Liver (tissue), 3 donors: ENCODE data around the gene HACD4.

Source experiments
- EGR1 ChIP-seq, 2 donors: IDR thresholded peaks; 2 replicates each; pipeline ENCODE4 v1.6.1; 2016 to 2018; ENCODE audit warnings: antibody characterized with exemption in 2 of 2, low read depth in 2 of 2
- GABPA ChIP-seq, 2 donors: IDR thresholded peaks in 1 of 2; conservative IDR thresholded peaks in 1 of 2; 2 replicates each; pipeline ENCODE4 v1.6.1; 2016; ENCODE audit warnings: antibody characterized with exemption in 2 of 2, mild to moderate bottlenecking in 1 of 2, moderate library complexity in 1 of 2
- RAD21 ChIP-seq, 2 donors: IDR thresholded peaks; 2 replicates each; pipeline ENCODE4 v1.6.1; 2016; ENCODE audit warnings: antibody characterized with exemption in 2 of 2, mild to moderate bottlenecking in 2 of 2
- RXRA ChIP-seq, 2 donors: IDR thresholded peaks; 2 replicates each; pipeline ENCODE4 v1.6.1; 2017 to 2018; ENCODE audit warnings: antibody characterized with exemption in 2 of 2, mild to moderate bottlenecking in 1 of 2
- SP1 ChIP-seq: IDR thresholded peaks from 2 replicates; pipeline ENCODE4 v1.6.1; 2018; ENCODE audit warnings: antibody characterized with exemption, mild to moderate bottlenecking
- TAF1 ChIP-seq: conservative IDR thresholded peaks from 2 replicates; pipeline ENCODE4 v1.6.1; 2016; ENCODE audit warnings: antibody characterized with exemption, mild to moderate bottlenecking
- YY1 ChIP-seq: IDR thresholded peaks from 2 replicates; pipeline ENCODE4 v1.6.1; 2016; ENCODE audit warnings: antibody characterized with exemption, mild to moderate bottlenecking
- TF ChIP-seq, protein P1 (sequence below): fragments of 150-350 bp; IDR thresholded peaks from 2 replicates; pipeline ENCODE4 v1.5.1; 2017; ENCODE audit warnings: improper control_type of control experiment, low read depth, low read length; ENCODE audit not compliant: missing input control
- TF ChIP-seq, protein P2 (sequence below): IDR thresholded peaks from 2 replicates; pipeline ENCODE4 v1.6.1; 2016; ENCODE audit warnings: antibody characterized with exemption, mild to moderate bottlenecking
- TF ChIP-seq, protein P3 (sequence below): IDR thresholded peaks from 2 replicates; pipeline ENCODE4 v1.6.1; 2016; ENCODE audit warnings: antibody characterized with exemption
- TF ChIP-seq, protein P4 (sequence below): IDR thresholded peaks from 2 replicates; pipeline ENCODE4 v1.6.1; 2016; ENCODE audit warnings: antibody characterized with exemption
- donor health status: healthy.
- donor health status: healthy.

DNA sequence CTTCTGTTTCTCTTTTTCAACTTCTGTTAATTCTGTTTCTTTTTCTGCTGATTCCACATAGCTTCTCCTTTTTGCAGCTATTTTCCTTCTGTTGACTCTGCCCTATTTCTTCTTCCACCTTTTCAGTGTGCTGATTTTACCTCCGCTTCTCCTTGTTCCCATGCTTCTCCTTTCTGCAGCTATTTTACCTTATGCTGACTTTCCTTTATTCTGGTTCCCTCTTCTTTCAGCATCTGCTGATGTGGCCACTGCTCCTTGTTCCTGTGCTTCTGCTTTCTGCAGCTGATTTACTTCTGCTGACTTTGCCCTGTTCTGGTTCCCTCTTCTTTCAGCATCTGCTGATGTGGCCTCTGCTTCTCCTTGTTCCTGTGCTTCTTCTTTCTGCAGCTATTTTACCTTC is 58.8 kb downstream of the HACD4 start:
- TF ChIP-seq, protein P1, sequence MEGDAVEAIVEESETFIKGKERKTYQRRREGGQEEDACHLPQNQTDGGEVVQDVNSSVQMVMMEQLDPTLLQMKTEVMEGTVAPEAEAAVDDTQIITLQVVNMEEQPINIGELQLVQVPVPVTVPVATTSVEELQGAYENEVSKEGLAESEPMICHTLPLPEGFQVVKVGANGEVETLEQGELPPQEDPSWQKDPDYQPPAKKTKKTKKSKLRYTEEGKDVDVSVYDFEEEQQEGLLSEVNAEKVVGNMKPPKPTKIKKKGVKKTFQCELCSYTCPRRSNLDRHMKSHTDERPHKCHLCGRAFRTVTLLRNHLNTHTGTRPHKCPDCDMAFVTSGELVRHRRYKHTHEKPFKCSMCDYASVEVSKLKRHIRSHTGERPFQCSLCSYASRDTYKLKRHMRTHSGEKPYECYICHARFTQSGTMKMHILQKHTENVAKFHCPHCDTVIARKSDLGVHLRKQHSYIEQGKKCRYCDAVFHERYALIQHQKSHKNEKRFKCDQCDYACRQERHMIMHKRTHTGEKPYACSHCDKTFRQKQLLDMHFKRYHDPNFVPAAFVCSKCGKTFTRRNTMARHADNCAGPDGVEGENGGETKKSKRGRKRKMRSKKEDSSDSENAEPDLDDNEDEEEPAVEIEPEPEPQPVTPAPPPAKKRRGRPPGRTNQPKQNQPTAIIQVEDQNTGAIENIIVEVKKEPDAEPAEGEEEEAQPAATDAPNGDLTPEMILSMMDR, result no peak
- no peak for TF ChIP-seq EGR1 (IDR thresholded peaks at IDR 0.05; ENCODE audit: low read depth in 2 of 2)
- no peak for TF ChIP-seq RAD21 (IDR thresholded peaks at IDR 0.05)
- TF ChIP-seq YY1, result no peak
- no peak for TF ChIP-seq TAF1
- no peak for TF ChIP-seq SP1
- no peak for TF ChIP-seq RXRA (IDR thresholded peaks at IDR 0.05)
- TF ChIP-seq, protein P2, sequence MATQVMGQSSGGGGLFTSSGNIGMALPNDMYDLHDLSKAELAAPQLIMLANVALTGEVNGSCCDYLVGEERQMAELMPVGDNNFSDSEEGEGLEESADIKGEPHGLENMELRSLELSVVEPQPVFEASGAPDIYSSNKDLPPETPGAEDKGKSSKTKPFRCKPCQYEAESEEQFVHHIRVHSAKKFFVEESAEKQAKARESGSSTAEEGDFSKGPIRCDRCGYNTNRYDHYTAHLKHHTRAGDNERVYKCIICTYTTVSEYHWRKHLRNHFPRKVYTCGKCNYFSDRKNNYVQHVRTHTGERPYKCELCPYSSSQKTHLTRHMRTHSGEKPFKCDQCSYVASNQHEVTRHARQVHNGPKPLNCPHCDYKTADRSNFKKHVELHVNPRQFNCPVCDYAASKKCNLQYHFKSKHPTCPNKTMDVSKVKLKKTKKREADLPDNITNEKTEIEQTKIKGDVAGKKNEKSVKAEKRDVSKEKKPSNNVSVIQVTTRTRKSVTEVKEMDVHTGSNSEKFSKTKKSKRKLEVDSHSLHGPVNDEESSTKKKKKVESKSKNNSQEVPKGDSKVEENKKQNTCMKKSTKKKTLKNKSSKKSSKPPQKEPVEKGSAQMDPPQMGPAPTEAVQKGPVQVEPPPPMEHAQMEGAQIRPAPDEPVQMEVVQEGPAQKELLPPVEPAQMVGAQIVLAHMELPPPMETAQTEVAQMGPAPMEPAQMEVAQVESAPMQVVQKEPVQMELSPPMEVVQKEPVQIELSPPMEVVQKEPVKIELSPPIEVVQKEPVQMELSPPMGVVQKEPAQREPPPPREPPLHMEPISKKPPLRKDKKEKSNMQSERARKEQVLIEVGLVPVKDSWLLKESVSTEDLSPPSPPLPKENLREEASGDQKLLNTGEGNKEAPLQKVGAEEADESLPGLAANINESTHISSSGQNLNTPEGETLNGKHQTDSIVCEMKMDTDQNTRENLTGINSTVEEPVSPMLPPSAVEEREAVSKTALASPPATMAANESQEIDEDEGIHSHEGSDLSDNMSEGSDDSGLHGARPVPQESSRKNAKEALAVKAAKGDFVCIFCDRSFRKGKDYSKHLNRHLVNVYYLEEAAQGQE, result no peak
- TF ChIP-seq GABPA (IDR thresholded peaks at IDR 0.05 in 1 of 2, conservative IDR thresholded peaks at IDR 0.05 in 1 of 2), result no peak
- TF ChIP-seq, protein P3, sequence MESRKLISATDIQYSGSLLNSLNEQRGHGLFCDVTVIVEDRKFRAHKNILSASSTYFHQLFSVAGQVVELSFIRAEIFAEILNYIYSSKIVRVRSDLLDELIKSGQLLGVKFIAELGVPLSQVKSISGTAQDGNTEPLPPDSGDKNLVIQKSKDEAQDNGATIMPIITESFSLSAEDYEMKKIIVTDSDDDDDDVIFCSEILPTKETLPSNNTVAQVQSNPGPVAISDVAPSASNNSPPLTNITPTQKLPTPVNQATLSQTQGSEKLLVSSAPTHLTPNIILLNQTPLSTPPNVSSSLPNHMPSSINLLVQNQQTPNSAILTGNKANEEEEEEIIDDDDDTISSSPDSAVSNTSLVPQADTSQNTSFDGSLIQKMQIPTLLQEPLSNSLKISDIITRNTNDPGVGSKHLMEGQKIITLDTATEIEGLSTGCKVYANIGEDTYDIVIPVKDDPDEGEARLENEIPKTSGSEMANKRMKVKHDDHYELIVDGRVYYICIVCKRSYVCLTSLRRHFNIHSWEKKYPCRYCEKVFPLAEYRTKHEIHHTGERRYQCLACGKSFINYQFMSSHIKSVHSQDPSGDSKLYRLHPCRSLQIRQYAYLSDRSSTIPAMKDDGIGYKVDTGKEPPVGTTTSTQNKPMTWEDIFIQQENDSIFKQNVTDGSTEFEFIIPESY, result no peak
- TF ChIP-seq, protein P4, sequence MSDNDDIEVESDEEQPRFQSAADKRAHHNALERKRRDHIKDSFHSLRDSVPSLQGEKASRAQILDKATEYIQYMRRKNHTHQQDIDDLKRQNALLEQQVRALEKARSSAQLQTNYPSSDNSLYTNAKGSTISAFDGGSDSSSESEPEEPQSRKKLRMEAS, result no peak
